AG09319 (cell line): ENCODE results near the gene DST.

Experiments used
- DNase-seq: peaks from one replicate; pipeline ENCODE4 v3.0.0-alpha.2; 2010; ENCODE audit warnings: low read depth; ENCODE audit errors: extremely low read depth
- CTCF ChIP-seq: IDR thresholded peaks from 2 replicates; pipeline ENCODE4 v1.5.1; 2011; ENCODE audit warnings: low read depth, mild to moderate bottlenecking, inconsistent platforms, low read length, moderate library complexity

DST gene

GRCh38 chr6:56624728-56625069, 18.0 kb downstream of the DST start:
- DNase-seq: no peak
- no peak for TF ChIP-seq CTCF

- no peak for DNase-seq
- no peak for TF ChIP-seq CTCF
Measured at GRCh38 chr6:56624046-56624727, 18.5 kb downstream of the DST start.

- no peak for DNase-seq
- no peak for TF ChIP-seq CTCF
Measured at GRCh38 chr6:56620229-56620868, 22.3 kb downstream of the DST start.

- peak; percentile 13 for TF ChIP-seq CTCF
- DNase-seq: no peak
Measured at GRCh38 chr6:56618050-56618449, 24.6 kb downstream of the DST start.

GRCh38 chr6:56616967-56617366, 25.7 kb downstream of the DST start:
- DNase-seq: no peak
- TF ChIP-seq CTCF: no peak

GRCh38 chr6:56613247-56613851, 29.3 kb downstream of the DST start:
- TF ChIP-seq CTCF: no peak
- no peak for DNase-seq

- no peak for TF ChIP-seq CTCF
- DNase-seq: no peak
Measured at GRCh38 chr6:56608332-56608731, 34.4 kb downstream of the DST start.
